Subcutaneous adipose tissue (tissue), 4 donors: ENCODE data around the gene AKNA. TPM values are rescaled to one million over a fixed set of nuclear protein-coding genes. Genes with fewer than 3 reads are reported as not detected.

Experiments
- total RNA-seq, 4 donors: library from RNA; depleted of rRNA; stranded (reverse); fragments of >200 nt; gene quantifications; one replicate each; pipeline ENCODE4 v1.1.0, GENCODE V29; 2016
- TF ChIP-seq, protein P1 (sequence below): fragments of 450-650 bp; IDR thresholded peaks from one replicate; pipeline ENCODE4 v1.5.1; 2016; ENCODE audit warnings: low read depth, mild to moderate bottlenecking, control low read depth, antibody characterized with exemption, moderate library complexity

The AKNA gene
- total RNA-seq, 4 donors from 2014 or later = 25.3 to 63.9 (median 52.6) TPM

DNA sequence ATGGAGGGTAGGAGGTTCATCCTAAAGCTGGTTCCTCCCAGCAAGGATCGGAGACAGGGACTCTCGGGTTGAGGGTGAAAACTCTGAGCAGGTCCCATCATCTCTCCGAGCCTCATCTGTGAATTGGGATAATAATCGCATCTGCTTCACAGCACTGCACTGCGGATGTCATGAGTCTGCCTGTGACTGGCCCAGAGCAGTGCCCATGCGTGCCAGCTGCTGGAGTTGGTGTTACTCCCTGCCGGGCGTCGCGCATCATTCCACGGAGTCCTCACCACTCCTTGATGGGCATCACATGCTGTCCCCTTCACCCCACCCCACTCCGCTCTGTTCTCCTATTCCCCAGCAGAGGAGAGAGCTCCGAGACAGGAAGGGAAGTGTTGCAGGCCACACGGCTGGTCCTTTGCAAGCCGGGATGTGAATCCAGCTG, 100.0 kb downstream of the AKNA start:
- TF ChIP-seq, protein P1, sequence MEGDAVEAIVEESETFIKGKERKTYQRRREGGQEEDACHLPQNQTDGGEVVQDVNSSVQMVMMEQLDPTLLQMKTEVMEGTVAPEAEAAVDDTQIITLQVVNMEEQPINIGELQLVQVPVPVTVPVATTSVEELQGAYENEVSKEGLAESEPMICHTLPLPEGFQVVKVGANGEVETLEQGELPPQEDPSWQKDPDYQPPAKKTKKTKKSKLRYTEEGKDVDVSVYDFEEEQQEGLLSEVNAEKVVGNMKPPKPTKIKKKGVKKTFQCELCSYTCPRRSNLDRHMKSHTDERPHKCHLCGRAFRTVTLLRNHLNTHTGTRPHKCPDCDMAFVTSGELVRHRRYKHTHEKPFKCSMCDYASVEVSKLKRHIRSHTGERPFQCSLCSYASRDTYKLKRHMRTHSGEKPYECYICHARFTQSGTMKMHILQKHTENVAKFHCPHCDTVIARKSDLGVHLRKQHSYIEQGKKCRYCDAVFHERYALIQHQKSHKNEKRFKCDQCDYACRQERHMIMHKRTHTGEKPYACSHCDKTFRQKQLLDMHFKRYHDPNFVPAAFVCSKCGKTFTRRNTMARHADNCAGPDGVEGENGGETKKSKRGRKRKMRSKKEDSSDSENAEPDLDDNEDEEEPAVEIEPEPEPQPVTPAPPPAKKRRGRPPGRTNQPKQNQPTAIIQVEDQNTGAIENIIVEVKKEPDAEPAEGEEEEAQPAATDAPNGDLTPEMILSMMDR = no peak

DNA sequence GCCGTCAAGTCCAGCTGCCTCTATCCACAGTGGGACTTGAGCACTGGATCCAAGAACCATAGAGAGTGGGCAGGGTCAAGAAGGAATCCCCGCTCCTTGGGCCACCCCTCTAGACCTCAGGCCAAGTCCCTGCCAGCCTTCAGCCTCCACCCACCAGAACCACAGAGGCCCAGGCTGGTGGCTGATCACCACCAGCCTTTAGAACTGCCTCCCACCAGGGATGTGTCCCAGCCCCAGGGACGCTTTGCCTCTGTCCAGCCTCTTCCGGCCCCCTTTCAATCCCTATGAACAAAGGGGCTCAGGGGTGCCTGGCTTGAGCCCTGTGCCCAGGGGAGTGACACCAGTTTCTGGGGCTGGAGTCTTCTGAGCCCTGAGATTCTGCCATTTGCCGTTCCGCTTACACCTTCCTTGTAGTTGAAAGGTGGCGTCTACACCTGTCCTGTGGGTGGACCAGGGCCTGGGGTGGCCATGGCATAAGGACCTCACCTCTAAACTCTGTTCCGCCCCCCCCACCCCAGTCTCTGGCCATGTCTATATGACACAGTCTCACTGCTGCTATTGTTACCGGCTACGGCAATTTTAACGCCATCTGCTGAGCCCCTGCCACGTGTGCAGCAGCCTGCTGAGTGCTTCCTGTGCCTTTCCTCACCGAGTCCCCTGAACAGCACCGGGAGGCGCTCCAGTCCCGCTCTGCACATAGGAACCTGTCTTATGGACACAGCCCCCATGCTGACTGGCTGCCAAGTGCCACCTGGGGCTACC, 100.6 kb downstream of the AKNA start:
- TF ChIP-seq, protein P1 = no peak

DNA sequence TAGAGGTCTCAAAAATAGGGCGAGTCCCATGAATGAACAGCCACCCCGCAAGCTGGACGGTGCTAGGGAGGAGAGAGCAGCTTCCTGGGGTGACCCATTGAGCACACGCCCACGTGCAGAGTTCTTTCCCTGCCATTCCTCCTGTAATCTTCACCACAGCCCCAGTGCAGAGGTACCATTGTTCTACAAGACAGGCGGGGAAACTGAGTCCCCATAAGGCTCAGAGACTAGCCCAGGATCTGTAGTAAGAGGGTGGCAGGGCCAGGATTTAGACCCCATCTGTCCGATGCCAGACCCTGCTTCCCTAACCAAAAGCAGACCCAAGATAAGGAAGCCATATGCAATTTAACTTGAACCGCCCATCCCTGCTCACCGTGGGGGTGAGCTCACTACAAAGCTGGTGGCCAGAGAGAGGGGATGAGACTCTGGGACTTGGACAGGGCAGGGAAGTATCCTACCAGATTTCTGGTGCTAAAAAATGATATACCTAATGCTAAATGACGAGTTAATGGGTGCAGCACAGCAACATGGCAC, 101.6 kb downstream of the AKNA start:
- TF ChIP-seq, protein P1 = no peak

DNA sequence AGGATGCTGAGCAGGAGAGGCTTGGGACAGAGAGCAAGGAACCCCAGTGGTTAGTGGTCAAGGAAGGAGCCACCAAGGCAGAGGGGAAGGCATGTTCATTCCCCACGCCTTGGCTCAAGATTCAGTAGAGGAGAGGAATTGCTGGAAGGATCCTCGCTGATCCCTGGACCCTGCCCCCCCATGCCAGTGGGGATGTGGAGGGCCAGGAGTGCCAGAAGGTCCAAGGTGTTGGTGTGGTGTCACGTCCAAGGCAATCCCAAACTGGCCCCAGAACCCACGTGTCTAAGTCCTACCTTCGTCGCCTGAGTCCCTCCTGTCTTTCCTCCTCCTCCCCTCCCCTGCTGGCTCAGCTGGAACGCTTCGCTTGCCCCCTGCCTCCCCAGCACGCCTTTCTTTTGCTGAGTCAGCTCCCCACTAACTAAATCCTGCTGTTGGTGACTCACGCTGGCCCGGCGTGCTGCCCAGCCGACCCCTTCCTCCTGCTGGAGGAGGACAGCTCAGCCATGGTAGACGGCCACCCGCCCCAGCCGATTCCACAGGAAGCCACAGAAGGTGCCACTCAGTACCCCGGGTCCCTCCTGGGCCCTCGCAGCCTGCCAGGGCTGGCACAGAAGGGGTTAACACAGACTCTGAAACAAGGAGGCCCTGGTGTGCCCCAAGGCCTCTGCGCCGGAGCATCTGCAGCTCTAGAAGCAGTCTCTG, 102.5 kb downstream of the AKNA start:
- TF ChIP-seq, protein P1 = no peak

DNA sequence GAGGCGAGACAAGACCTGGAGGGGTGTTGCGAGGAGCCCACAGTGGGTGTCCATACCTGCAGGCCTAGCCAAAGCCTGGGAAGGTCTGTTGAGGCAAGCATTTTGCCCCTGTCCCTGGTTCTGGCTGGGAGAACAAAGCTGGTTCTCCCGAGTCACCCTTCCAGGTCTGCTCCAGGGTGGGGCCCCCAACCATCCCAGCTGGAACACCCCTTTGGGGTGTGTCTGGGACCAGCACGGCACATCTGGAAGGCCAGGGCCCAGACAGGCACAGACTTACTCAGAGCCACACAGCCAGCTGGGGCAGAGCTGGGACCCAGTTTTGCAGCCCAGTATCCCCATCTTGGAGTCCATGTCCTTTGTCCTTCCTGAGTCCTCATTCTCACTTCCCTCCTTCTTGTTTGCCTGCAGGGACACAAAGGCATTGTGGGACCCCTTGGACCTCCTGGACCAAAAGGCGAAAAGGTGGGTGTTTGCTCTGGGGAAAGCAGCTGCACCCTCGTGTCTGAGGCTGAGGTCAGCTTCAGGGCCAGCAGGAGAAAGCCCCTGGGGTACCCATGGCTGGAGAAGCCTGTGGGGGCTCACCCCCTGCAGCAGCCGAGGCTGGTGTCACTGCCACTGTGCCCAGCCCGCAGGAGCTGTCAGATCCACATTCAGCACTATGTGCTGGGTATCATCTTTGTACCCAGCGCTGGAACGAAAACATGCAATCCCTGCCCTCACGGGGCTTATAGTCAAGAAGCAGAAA, 103.3 kb downstream of the AKNA start:
- TF ChIP-seq, protein P1 = no peak

Other genes with a start within 250 kb of the AKNA start
- gene COL27A1, start 232.4 kb downstream of the AKNA start, total RNA-seq = 1 to 10 TPM; 1.0 to 7.7 (median 4.4) TPM
- gene ORM1, start 64.9 kb downstream of the AKNA start, total RNA-seq = 1 to 10 TPM in 1 of 4 donors, not detected in 3; 6.6 TPM
- gene ORM2, start 58.1 kb downstream of the AKNA start, total RNA-seq = 1 to 10 TPM in 1 of 4 donors, not detected in 3; 2.4 TPM
- gene WHRN, start 117.5 kb upstream of the AKNA start, total RNA-seq = 1 to 10 TPM in 3 of 4 donors, under 1 TPM in 1; 0.82 to 4.1 (median 2.3) TPM
- 100 to 1,000 TPM; 132 to 159 (median 149) TPM for gene ATP6V1G1, start 199.8 kb upstream of the AKNA start, total RNA-seq
- 10 to 100 TPM; 12.1 to 26.2 (median 17.4) TPM for gene TMEM268, start 223.3 kb upstream of the AKNA start, total RNA-seq